MV-4-11 (cell line): Measurements from ENCODE around the gene REC114.
A peak's percentile ranks its signal among the peaks of the same experiment; 100 is the strongest.
"Not testable (repeated sequence)": the region's sequence is repeated elsewhere in the genome, so short reads cannot be mapped to it uniquely, and the experiment has no call there.

ENCODE experiments used
- DNase-seq: peaks from one replicate; lab custom pipeline; 2025; lab: John Stamatoyannopoulos, UW

Gene REC114

GRCh38 chr15:73527598-73527997, 84.6 kb downstream of the REC114 start:
- no peak for DNase-seq

GRCh38 chr15:73530649-73531048, 87.7 kb downstream of the REC114 start:
- no peak for DNase-seq

DNA sequence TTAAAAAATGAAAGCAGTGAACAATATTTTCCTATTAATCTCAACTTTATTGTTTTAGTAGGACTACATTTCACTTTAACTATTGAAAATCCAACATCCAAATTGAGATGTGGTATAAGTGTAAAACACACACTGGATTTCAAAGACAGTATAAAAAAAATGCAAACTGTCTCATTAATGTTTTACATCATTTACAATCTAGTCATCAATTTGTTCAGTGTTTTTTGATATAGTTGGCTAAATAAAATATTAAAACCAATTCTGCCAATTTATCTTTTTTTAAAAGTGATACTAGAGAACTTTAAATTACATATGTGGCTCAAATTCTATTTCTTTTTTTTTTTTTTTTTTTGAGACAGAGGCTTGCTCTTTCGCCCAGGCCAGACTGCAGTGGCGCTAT, 95.2 kb downstream of the REC114 start:
- no peak for DNase-seq

DNA sequence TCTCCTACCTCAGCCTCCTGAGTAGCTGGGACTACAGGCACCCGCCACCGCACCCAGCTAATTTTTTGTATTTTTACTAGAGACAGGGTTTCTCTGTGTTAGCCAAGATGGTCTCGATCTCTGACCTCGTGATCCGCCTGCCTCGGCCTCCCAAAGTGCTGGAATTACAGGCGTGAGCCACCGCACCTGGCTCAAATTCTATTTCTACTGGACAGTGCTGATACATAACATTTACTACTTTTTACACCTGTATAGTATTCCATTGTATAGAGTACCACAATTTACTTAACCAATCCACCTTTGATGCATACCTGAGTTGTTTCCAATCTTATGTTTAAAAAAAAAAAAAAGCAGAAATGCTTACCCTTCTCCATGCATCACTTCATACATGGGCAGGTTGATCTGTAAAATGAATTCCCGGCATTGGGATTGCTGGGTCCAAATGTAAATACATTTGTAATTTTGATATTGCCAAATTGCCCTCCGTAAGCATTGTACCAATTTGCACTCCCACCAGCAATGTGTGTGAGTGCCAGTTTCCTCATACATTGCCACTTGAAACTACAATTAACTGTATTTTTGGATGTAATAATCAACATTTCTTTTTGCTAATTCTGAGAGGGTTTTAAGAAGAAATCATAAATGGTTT, 95.7 kb downstream of the REC114 start:
- DNase-seq: no peak

DNA sequence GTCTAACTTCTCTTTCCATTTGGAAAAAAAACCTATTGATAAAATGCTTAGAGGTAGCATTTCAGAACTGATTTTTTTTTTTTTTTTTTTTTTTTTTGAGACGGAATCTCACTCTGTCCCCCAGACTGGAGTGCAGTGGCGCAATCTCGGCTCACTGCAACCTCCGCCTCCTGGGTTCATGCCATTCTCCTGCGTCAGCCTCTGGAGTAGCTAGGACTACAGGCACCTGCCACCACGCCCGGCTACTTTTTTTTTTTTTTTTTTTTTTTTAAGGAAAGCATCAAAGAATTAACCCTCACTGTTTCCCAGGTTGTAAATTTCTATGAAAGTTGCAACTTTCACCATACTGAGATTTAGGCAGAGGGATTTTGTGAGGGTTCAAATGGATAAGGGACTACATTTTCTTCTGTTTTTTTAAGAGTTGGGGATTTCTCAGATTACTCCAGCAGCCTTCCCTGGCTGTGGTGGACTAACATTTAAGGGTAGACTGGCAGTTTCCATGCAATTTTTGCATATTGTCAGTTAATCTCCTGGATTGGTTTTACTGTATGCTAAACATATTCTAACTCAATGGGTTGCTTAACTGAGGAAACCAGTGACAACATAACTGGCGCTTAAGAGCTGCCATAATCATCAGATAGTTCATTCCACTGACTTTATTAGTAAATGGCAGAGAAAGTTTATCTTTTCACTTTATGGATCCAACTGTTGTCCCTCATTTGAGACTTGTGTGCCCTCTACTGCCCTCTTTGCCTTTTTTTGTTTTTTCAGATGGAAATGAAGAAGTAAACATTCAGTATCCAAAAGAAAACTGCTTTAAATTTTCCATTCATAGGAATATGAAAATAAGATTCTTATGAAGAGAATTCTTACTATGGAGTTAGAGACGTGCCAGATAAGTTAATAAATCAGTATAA, 96.5 kb downstream of the REC114 start:
- DNase-seq: no peak

DNA sequence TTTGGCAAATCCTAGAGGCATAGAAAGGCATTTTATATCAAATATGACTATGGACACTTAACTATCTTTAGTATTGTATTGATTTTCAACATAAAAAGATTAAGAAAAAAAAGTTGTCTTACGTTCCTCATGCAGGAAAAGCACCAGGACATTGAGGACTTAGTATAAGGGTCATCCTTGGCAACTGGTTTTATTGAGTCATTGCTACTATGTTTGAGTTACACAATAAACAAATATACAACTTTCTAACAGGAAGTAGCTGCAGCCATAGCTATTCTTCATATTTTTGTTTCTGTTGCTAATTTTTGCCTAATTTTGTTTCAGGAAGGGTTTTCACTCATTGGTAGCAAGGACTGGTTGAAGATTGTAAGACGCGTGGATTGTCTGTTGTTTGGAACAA, 97.2 kb downstream of the REC114 start:
- DNase-seq: peak; percentile 28

DNA sequence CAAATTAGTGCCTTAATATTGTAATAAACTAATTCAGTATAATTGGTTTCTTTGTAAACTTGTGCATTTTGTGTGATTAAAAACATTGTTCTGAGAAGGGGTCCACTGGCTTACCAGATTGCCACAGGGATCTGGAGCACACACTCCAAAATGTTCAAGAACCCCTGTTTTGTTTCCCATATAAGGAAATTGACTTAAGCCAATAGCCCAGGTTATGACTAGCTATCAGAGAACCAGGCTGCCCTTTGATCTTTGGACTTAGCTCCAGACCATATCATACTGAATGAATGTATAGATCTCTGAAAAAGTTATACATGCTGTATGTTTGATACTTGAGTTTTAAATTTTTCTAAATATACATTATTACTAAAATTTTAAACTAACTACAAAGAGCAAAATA, 98.5 kb downstream of the REC114 start:
- DNase-seq: no peak

GRCh38 chr15:73548925-73549324, 106.0 kb downstream of the REC114 start:
- DNase-seq: not testable (repeated sequence)

DNA sequence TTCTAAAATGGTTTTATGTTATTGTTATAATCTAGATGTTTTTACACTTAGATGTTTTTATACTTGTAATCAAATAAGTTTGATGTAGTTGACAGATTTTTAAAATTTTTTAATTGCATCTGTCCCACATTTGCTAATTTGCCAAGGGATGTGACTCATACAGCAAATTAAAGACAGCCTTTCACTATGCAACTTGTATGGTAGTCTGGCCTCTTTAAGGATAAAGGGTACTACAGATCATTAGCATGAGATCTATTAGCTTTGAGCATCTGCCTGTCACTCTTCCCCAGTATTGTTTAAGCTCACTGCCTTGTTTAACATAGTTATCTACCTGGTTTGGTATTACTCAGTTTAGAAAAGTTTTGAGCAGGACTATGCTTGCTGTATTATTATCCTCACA, 107.2 kb downstream of the REC114 start:
- no peak for DNase-seq

GRCh38 chr15:73555080-73555479, 112.1 kb downstream of the REC114 start:
- no peak for DNase-seq

- DNase-seq: no peak
Measured at GRCh38 chr15:73558529-73558928, 115.6 kb downstream of the REC114 start.

GRCh38 chr15:73560501-73561117, 117.6 kb downstream of the REC114 start:
- DNase-seq: peak; percentile 49

DNA sequence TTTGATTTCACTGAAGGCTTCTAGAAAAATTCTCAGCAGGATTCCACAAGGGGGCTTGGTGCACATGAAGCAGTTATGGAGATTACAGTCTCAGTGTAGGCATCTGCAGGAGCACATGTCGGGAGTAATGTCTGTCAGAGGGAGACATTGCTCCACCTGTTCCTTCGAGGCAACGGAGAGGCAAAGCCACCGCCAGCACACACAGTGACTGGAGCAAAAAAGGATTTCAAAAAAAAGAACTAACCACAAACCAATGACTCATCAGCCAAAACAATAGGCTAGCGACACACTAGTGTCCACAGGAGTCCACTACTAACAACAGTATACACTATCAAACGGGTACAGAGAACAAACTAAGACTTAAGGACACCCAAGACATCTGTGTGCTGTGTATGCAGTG, 121.3 kb downstream of the REC114 start:
- peak; percentile 90 for DNase-seq

GRCh38 chr15:73567020-73567419, 124.1 kb downstream of the REC114 start:
- DNase-seq: no peak

- DNase-seq: no peak
Measured at GRCh38 chr15:73568564-73569280, 125.8 kb downstream of the REC114 start.

- DNase-seq: no peak
Measured at GRCh38 chr15:73569361-73569760, 126.4 kb downstream of the REC114 start.

DNA sequence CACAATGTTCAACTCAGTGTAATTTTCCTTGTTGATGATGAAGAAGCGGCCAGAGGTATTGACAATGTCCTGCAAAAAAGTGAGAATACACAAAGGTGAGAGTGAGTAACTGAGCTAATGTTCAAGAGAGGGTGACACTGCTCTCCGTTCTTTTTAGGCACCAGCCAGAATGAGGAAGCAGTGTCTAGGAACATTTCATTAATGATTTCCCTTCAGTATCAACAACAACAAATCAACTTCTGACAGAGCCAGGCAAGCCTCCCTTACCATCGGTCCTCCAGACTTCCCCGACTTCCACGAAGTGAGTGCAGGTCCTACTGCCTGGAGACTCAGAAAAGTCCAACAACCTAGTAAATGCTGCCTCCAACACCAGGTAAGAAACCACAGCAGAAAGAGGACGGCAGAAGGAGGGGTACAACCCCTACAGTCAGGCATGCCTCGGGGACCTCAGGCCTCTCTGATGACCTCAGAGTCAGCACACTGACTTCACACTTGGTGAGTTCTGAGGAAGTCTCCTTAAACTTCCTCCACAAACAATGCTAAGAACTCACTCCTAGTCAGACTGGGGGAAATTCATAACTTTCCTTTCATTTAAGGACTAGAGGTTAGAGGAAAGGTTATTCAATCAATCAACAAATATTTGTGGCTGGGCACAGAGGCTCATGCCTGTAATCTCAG, 127.5 kb downstream of the REC114 start:
- DNase-seq: no peak

DNA sequence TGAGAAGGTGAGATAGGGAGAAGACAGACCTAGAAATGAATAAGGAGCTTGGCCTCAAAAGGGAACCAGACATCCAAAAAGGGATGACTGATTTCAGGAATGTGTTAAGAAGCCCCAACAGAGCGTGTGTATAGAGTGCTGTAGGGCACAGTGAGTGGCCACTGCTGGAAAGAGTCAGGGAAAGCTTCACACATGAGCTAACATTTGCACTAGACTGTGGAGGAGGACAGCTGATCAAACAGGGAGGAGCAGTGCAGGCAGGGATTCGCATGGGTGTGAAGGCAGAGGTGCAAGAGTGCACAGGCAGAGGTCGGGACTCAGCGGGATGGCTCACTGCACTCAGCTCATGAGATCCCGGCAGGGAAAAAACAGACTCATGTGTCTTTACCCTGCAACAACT, 128.4 kb downstream of the REC114 start:
- DNase-seq: no peak

GRCh38 chr15:73572296-73572695, 129.3 kb downstream of the REC114 start:
- no peak for DNase-seq

DNA sequence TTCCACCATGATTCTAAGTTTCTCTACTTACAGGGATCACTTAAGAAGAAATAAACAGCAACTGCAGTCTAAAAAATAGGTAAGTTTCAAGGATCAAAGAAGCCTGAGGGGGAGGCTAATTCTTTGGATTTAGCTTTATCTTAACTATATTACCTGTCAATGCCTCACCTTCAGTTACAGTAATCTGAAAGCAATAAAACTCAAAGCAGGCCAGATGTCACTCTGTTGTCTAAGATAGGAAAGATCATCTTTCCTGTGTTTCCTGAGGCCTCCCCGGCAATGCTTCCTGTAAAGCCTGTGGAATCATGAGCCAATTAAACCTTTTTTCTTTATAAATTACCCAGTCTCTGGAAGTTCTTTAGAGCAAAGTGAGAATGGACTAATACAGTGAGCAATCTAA, 130.1 kb downstream of the REC114 start:
- DNase-seq: no peak

- no peak for DNase-seq
Measured at GRCh38 chr15:73573572-73573971, 130.6 kb downstream of the REC114 start.
